ENCODE results near the gene GNB1L.

- TF ChIP-seq, protein P1, sequence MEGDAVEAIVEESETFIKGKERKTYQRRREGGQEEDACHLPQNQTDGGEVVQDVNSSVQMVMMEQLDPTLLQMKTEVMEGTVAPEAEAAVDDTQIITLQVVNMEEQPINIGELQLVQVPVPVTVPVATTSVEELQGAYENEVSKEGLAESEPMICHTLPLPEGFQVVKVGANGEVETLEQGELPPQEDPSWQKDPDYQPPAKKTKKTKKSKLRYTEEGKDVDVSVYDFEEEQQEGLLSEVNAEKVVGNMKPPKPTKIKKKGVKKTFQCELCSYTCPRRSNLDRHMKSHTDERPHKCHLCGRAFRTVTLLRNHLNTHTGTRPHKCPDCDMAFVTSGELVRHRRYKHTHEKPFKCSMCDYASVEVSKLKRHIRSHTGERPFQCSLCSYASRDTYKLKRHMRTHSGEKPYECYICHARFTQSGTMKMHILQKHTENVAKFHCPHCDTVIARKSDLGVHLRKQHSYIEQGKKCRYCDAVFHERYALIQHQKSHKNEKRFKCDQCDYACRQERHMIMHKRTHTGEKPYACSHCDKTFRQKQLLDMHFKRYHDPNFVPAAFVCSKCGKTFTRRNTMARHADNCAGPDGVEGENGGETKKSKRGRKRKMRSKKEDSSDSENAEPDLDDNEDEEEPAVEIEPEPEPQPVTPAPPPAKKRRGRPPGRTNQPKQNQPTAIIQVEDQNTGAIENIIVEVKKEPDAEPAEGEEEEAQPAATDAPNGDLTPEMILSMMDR (conservative IDR thresholded peaks at IDR 0.05; ENCODE audit: low read depth, low read length) = no peak
- TF ChIP-seq EZH2 (IDR thresholded peaks at IDR 0.05; ENCODE audit: low read length, unreplicated experiment) = no peak
These were observed 4.6 kb downstream of the GNB1L start for GRCh38 chr22:19849835-19850762.
